K562 (cell line): Measurements from ENCODE around the gene LY6G6D. TPM values are rescaled to one million over a fixed set of nuclear protein-coding genes. Genes with fewer than 3 reads are reported as not detected.

Experiments used
- ATF7 ChIP-seq: fragments of 450-650 bp; IDR thresholded peaks from 2 replicates; pipeline ENCODE4 v1.7.1; 2014; ENCODE audit warnings: mild to moderate bottlenecking, moderate library complexity
- CBFB ChIP-seq: sonication (generic); formaldehyde crosslinking; IDR thresholded peaks from 2 replicates; pipeline ENCODE4 v1.4.0; 2020; ENCODE audit warnings: mild to moderate bottlenecking, missing genetic modification reagents
- MAFK ChIP-seq: IDR thresholded peaks from 2 replicates; pipeline ENCODE4 v1.6.1; 2011; ENCODE audit warnings: low read length, improper control_type of control experiment
- MYNN ChIP-seq, 2 experiments: sonication (generic); formaldehyde crosslinking in 1 of 2; IDR thresholded peaks; 2 replicates each; pipeline versions ENCODE4 v1.5.0 to v1.6.1; 2016 to 2020; ENCODE audit warnings: antibody characterized with exemption in 1 of 2, missing genetic modification reagents in 1 of 2
- RCOR1 ChIP-seq, 2 experiments: IDR thresholded peaks; 2 replicates each; pipeline ENCODE4 v1.6.1; 2012; ENCODE audit warnings: low read depth in 2 of 2, low read length in 2 of 2, borderline replicate concordance in 1 of 2, improper control_type of control experiment in 1 of 2
- RERE ChIP-seq: sonication (generic); formaldehyde crosslinking; IDR thresholded peaks from 2 replicates; pipeline ENCODE4 v1.8.0; 2023; ENCODE audit warnings: missing genetic modification reagents, mild to moderate bottlenecking, borderline replicate concordance
- SP2 ChIP-seq: IDR thresholded peaks from 2 replicates; pipeline ENCODE4 v1.6.1; 2011; ENCODE audit warnings: mild to moderate bottlenecking, low read depth, low read length, moderate library complexity; ENCODE audit not compliant: poor library complexity, severe bottlenecking; ENCODE audit errors: extremely low read depth
- SPI1 ChIP-seq: IDR thresholded peaks from 2 replicates; pipeline ENCODE4 v1.6.1; 2011; ENCODE audit warnings: low read depth, low read length, control low read depth, borderline replicate concordance
- TBP ChIP-seq: optimal IDR thresholded peaks from 2 replicates; pipeline ENCODE3; 2011; ENCODE audit warnings: low read depth, low read length, improper control_type of control experiment
- ZBTB7A ChIP-seq: IDR thresholded peaks from 2 replicates; pipeline ENCODE4 v1.6.1; 2011; ENCODE audit warnings: low read depth, mild to moderate bottlenecking, low read length, moderate library complexity, borderline replicate concordance; ENCODE audit not compliant: control insufficient read depth
- ZBTB8A ChIP-seq: fragments of 450-650 bp; IDR thresholded peaks from 2 replicates; pipeline ENCODE4 v1.6.1; 2018; ENCODE audit warnings: mild to moderate bottlenecking, moderate library complexity; ENCODE audit not compliant: partially characterized antibody
- ZC3H4 ChIP-seq: sonication (generic); formaldehyde crosslinking; IDR thresholded peaks from 2 replicates; pipeline ENCODE4 v1.9.0; 2021; ENCODE audit warnings: missing genetic modification reagents, borderline replicate concordance
- ZNF143 ChIP-seq: sonication (generic); formaldehyde crosslinking; IDR thresholded peaks from 2 replicates; pipeline ENCODE4 v1.9.0; 2022; ENCODE audit warnings: mild to moderate bottlenecking, missing genetic modification reagents
- polyA plus RNA-seq, 8 experiments: library from polyadenylated mRNA; depleted of rRNA in 4 of 8; stranded (reverse) in 5 of 8; unstranded in 3 of 8; fragments of >200 nt; fragmentation: Nextera tagmentation in 2 of 8; fragmentation: Illumina TruSeq in 1 of 8; extraction: Ambion mirVana in 2 of 8; extraction: Trizol in 1 of 8; gene quantifications; 2 replicates each; pipeline versions ENCODE4 v1.2.1 to v1.2.3, GENCODE V29; 2011 to 2014; ENCODE audit warnings: inconsistent platforms in 1 of 8, missing spikeins in 1 of 8
- total RNA-seq, 7 experiments: library from RNA; depleted of rRNA in 6 of 7; stranded (reverse); fragments of >200 nt in 6 of 7; fragmentation: Illumina TruSeq in 2 of 7; extraction: Trizol in 2 of 7; gene quantifications; 2 replicates each; pipeline versions ENCODE4 v1.2.1 to v1.2.3, GENCODE V29; 2011 to 2021; ENCODE audit warnings: low replicate concordance in 1 of 7
- TF ChIP-seq, protein P1 (sequence below): sonication (generic); formaldehyde crosslinking; IDR thresholded peaks from 2 replicates; pipeline ENCODE4 v1.8.0; 2022; ENCODE audit warnings: mild to moderate bottlenecking, missing genetic modification reagents

LY6G6D gene
- total and polyA plus RNA-seq, 9 of the 15 experiments (the other 6 are each of a cell fraction or from before 2014, with no cell fraction given): 0.30 to 0.38 TPM; not detected in 7

GRCh38 chr6:31689249-31690110 lies 25.7 kb upstream of the LY6G6D start (continued):
- TF ChIP-seq CBFB (CRISPR knock-in tag) (no peak), SPI1 (peak; percentile 70), ATF7 (no peak), MYNN (IDR thresholded peaks at IDR 0.05) (0 out of 2 replicates have a peak, but pooled peaks have one; percentile 27), MYNN (CRISPR knock-in tag; IDR thresholded peaks at IDR 0.05) (no peak), ZNF143 (CRISPR knock-in tag) (no peak), ZC3H4 (CRISPR knock-in tag) (no peak), ZBTB7A (peak; percentile 44), TBP (no peak), RERE (CRISPR knock-in tag) (0 out of 2 replicates have a peak, but pooled peaks have one; percentile 81), SP2 (peak; percentile 6), RCOR1 (IDR thresholded peaks at IDR 0.05; ENCODE audit: borderline replicate concordance in 1 of 2, low read depth in 2 of 2, low read length in 2 of 2) (0 out of 4 replicates have a peak, but pooled peaks of 1 of the 2 experiments have one; percentile 48), ZBTB8A (no peak), MAFK (0 out of 2 replicates have a peak, but pooled peaks have one; percentile 19)
- TF ChIP-seq, protein P1, sequence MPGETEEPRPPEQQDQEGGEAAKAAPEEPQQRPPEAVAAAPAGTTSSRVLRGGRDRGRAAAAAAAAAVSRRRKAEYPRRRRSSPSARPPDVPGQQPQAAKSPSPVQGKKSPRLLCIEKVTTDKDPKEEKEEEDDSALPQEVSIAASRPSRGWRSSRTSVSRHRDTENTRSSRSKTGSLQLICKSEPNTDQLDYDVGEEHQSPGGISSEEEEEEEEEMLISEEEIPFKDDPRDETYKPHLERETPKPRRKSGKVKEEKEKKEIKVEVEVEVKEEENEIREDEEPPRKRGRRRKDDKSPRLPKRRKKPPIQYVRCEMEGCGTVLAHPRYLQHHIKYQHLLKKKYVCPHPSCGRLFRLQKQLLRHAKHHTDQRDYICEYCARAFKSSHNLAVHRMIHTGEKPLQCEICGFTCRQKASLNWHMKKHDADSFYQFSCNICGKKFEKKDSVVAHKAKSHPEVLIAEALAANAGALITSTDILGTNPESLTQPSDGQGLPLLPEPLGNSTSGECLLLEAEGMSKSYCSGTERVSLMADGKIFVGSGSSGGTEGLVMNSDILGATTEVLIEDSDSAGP (CRISPR knock-in tag): 0 out of 2 replicates have a peak, but pooled peaks have one; percentile 22
